Mucosa of stomach (tissue), 1 donor: ENCODE measurements around the gene TRNP1.

Experiments
- H3K27me3 ChIP-seq: one replicate; pipeline ENCODE4 v1.7.0; 2013; ENCODE audit warnings: mild to moderate bottlenecking, low read length; ENCODE audit not compliant: control insufficient read depth, insufficient read depth
- H3K36me3 ChIP-seq: one replicate; pipeline ENCODE4 v1.7.0; 2013; ENCODE audit warnings: low read length; ENCODE audit not compliant: control insufficient read depth, insufficient read depth
- H3K4me1 ChIP-seq: one replicate; pipeline ENCODE4 v1.7.0; 2013; ENCODE audit warnings: mild to moderate bottlenecking, low read length; ENCODE audit not compliant: control insufficient read depth, insufficient read depth
- H3K4me3 ChIP-seq: one replicate; pipeline ENCODE4 v1.7.0; 2013; ENCODE audit warnings: low read length
- H3K9ac ChIP-seq: one replicate; pipeline ENCODE4 v1.7.0; 2013; ENCODE audit warnings: mild to moderate bottlenecking, low read length, moderate library complexity
- H3K9me3 ChIP-seq: one replicate; pipeline ENCODE4 v1.7.0; 2013; ENCODE audit warnings: mild to moderate bottlenecking, low read length, moderate library complexity; ENCODE audit not compliant: control insufficient read depth
- donor health status: Pancreatic carcinoma.

The TRNP1 gene

DNA sequence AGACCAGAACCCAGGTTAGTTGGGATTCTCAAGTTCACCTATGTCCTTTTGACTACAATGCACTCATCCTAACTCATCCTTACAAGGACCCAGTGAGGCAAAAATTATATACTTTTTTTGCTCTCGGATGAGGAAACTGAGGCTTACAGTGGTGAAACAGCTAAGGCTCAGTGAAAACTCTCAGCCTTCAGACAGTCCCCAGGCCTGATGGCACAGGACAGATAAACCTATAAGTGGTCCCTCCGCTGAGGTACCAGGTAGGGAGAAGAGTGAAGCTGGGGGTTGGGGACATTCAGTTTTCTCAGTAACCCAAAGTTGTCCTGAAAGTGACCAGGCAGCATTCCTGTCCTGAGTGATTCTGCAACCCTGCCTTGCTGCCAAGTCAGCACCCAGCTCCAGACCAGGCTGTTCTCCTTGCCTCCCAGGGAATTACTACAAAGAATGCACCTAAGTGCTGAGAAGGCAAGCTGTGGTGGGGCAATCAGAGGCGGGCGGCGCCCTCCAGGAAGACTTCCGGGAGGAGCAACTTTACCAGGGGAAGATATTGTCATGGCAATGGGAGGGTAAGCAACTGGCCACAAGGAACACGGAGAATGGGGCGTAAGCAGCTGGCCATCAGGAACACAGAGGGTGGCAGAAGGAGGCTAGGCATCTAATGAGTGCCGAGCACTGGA lies 14.6 kb downstream of the TRNP1 start:
- H3K9me3 ChIP-seq: no peaks in the 10 kb centered on the region
- H3K9ac ChIP-seq: no peak overlapping the region
- no peaks in the 10 kb centered on the region for H3K27me3 ChIP-seq
- H3K36me3 ChIP-seq: no peaks in the 10 kb centered on the region
- no peak overlapping the region for H3K4me3 ChIP-seq
- H3K4me1 ChIP-seq: peaks cover 69% of the 10 kb centered on the region

DNA sequence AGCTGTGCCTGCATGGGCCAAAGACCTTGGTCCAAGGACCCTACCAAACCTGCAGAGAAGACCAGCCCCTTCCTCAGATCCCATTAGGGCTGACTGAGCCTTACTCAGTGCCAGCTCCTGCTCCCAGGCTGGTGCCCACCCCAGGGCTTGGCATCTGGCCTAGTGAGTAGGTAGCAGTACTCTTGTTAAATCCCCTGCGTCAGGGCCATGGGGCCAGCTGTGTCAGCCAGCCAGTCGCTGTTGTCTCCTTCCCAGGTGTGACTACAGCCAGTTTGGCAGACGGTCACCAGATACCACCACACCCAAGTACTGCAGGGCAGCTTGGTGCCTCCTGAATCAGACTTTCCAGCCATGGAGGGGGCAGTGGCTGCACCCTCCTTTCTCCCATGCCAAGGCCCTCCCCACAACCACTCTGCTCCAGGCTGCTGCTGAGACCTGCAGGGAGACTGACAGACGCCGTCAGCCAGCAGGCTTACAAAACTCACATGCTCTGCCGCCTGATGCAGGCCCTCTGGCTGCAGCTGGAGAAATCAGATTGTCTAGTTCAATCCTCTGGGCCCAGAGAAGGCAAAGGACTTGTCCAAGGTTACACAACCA lies 16.2 kb downstream of the TRNP1 start:
- peak overlapping the region; percentile 6 for H3K4me3 ChIP-seq
- no peaks in the 10 kb centered on the region for H3K27me3 ChIP-seq
- peak overlapping the region; percentile 48 for H3K9ac ChIP-seq
- H3K36me3 ChIP-seq: no peaks in the 10 kb centered on the region
- H3K4me1 ChIP-seq: peaks cover 57% of the 10 kb centered on the region
- H3K9me3 ChIP-seq: no peaks in the 10 kb centered on the region

DNA sequence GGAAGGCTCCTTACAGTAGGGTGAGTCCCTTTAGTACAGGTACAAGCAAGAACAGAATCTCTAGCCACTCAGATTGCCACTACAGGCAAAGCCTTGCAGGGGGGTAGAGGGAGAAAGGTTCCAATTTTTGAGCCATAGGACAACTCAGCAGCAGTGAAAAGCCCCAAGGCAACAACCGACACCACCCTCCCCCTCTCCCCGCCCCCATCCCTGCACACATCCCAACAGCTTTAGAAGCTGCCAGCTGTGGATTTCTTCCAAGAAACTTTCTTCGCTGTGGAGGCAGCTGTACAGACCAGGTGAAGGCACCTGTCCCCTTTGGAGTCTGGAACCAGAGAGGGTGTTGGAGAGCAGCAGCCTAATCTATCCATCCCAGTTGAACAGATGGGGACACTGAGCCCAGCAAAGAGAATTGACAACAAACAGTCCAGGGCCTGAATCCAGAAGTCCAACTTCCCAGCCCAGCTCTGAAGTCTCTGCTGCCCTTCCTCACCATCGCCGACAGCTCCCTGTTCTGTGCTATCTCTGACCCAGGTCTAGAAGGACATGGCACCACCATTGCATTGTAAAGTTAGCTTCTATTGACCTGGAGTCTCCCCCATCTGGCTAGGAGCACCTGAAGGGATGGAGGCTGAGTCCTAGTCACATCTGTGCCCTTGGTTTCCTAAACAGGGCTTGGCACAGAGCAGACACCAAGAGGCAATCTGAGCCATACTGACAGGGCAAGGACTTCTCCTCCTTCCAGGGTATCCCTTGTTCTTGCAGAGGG lies 16.9 kb downstream of the TRNP1 start:
- Histone ChIP-seq H3K4me1 (peaks cover 50% of the 10 kb centered on the region), H3K9me3 (no peaks in the 10 kb centered on the region), H3K9ac (peak overlapping the region; percentile 27), H3K27me3 (no peaks in the 10 kb centered on the region), H3K4me3 (no peak overlapping the region), H3K36me3 (no peaks in the 10 kb centered on the region)

DNA sequence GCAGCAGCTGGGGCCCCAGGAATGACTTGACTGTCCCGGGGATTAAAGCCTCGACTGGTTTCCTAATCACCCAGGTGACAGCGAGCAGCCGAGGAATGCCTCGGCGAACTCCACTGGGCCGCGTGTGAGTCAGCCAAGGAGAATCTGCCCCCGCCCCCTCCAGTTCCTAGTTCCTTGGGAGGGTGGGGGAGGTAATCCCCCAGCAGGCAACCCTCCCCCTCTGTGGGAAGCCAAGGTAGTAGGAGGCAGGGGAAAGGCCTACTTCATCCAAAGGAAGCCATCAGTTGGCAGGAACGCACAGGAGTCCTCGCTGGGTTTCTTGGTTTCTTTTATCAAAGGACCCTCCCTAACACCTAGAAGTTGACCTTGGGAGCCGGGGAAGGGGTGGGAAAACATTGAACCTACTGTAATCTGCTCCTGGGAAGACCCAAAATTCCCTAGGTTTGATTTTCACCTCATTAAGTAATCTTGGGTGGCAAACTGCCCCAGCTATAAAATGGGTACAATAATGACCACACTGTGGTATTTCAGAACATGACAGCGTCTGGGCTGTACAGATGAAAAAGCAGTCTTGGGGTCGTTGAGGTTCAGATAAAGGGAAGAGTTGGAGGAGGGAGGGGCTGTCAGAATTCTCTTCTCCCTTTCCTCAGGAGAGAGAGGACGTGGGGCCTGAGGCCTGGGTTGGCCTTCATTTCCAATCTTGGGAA lies 17.7 kb downstream of the TRNP1 start:
- Histone ChIP-seq H3K9ac (no peak overlapping the region), H3K9me3 (no peaks in the 10 kb centered on the region), H3K36me3 (no peaks in the 10 kb centered on the region), H3K4me3 (no peak overlapping the region), H3K27me3 (no peaks in the 10 kb centered on the region), H3K4me1 (peaks cover 46% of the 10 kb centered on the region)

DNA sequence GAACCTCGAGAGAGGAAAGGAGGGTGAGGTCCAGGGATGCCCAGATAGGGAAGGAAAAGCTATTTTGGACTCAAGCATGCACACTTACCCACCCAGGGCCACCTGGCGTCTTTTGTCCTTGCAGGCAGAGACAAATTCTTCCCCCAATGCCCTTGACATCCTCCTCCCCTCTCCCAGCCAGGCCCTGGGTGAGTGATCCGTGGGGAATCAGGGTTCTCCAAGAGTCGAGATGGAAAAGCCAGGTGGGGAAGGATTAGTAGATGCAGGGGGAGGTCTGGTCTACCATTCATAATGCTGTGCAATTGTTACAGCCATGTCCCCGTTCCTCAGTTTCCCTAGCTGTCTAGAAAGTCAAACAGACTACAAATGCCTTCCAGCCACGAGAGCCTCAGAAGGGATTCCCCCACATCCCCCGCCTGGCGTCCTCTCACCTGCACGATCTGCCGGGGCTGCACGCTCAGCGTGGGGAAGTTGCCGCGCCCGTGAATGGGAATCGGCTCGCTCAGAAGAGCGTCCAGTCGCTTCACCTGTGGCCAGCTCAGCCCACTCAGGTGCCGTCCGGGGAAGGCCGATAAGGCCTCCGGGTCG lies 18.6 kb downstream of the TRNP1 start:
- Histone ChIP-seq H3K9ac (no peak overlapping the region), H3K4me3 (no peak overlapping the region), H3K36me3 (no peaks in the 10 kb centered on the region), H3K9me3 (no peaks in the 10 kb centered on the region), H3K27me3 (no peaks in the 10 kb centered on the region), H3K4me1 (peaks cover 46% of the 10 kb centered on the region)

DNA sequence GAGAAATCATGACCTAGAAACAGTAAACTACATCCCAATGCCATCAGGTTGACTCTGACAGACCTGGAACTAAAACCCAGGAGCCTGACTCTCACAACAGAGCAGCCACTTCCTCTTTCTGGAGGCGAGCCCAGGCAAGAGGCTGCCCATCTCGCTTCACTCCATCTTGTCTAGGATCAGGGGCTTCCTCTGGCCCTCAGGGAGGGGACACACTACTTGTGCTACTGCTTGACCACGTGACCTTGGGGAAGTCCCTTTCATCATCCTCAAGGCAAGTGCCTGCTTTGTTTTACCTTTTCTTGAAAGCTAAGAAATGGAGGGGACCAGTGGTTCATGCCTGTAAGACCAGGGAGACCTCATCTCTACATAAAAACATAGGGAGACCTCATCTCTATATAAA lies 21.8 kb downstream of the TRNP1 start:
- H3K4me1 ChIP-seq: peaks cover 31% of the 10 kb centered on the region
- H3K9ac ChIP-seq: no peak overlapping the region
- no peak overlapping the region for H3K4me3 ChIP-seq
- no peaks in the 10 kb centered on the region for H3K36me3 ChIP-seq
- H3K9me3 ChIP-seq: no peaks in the 10 kb centered on the region
- no peaks in the 10 kb centered on the region for H3K27me3 ChIP-seq

DNA sequence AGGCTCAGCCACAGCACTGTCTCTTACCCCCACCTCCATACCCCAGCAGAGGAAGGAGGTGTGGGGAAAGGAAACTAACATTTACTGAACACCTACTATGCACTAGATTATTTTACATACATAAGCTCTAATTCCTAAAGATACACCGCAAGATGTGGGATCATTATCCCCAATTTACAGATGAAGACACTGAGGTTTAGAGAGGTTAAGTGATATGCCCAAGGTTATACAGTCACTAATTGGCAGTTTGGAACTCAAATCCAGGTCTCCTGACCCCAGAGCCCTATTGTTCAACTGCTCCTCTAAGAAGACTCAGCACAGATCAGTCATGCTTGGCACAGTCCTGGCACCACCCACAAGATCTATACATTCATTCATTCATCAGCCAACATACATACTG lies 22.9 kb downstream of the TRNP1 start:
- no peak overlapping the region for H3K4me3 ChIP-seq
- no peak overlapping the region for H3K9ac ChIP-seq
- H3K4me1 ChIP-seq: peaks cover 22% of the 10 kb centered on the region
- no peaks in the 10 kb centered on the region for H3K9me3 ChIP-seq
- no peaks in the 10 kb centered on the region for H3K36me3 ChIP-seq
- no peaks in the 10 kb centered on the region for H3K27me3 ChIP-seq

DNA sequence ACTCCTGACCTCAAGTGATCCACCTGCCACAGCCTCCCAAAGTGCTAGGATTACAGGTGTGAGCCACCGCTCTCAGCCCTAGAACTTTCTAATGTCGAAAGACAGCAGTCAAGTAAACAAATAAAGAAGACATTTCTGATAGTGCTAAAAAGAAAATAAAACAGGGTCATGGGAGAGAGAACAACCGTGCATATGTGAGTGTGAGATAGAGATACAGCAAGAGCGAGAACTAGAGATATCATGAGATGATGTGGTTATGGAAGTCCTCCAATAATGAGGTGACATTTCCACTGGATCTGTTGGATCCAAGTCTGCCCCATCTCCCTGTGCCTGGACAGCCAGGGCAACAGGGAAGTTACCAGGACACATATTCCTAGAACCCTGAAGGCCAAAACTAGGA lies 23.7 kb downstream of the TRNP1 start:
- Histone ChIP-seq H3K4me1 (peaks cover 23% of the 10 kb centered on the region), H3K9me3 (no peaks in the 10 kb centered on the region), H3K36me3 (no peaks in the 10 kb centered on the region), H3K4me3 (no peak overlapping the region), H3K9ac (no peak overlapping the region), H3K27me3 (no peaks in the 10 kb centered on the region)

DNA sequence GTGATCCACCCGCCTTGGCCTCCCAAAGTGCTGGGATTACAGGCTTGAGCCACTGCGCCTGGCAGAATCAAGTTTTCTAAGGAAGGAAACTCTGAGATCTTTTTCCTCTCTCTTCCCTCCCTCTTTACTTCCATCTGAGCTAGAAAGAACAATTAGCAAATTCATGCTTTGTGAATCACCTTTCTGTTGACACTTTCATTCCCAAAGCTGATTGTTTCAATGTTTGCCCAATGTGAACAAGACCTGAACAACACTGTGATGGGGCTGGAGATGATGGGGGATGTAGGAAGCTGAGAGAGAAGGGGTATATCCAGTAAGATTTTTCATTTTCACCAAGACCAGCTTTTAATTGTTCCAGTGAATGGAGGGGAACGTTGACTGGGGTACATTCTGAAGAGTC lies 24.8 kb downstream of the TRNP1 start:
- Histone ChIP-seq H3K36me3 (no peaks in the 10 kb centered on the region), H3K27me3 (no peaks in the 10 kb centered on the region), H3K9ac (no peak overlapping the region), H3K4me1 (peaks cover 18% of the 10 kb centered on the region), H3K9me3 (no peaks in the 10 kb centered on the region), H3K4me3 (no peak overlapping the region)

DNA sequence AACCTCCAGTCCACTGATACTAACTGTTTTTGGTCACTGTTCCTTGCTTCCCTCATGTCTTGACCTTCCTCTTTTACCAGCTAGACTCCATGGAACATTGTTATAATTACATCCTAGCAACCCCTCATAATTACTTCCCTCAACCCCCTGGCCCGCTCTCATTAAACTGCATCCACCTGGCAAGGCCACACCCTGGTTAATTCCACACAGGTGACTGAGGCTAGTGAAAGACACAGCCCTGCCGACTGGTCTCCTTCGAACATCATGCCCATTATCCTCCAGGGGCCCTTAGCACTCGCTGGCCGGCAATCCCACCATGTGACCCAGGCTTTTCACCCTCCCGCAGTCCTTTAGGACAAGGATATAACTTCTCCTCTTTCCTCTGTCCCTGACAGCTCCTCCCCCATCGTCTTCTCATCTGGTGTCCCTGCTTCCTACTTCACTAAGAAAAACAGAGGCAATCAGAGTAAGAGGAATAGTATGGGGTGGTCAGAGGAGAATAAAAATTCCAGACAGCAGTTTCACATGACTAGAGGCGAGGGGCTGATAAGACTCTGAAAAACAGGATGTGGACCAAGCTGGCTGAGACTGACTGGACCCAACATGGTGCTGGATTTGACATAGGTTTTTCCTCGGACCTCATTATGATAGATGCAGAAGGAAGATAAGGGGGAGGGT lies 28.0 kb downstream of the TRNP1 start:
- Histone ChIP-seq H3K36me3 (no peaks in the 10 kb centered on the region), H3K27me3 (no peaks in the 10 kb centered on the region), H3K9ac (no peak overlapping the region), H3K4me1 (peaks cover 18% of the 10 kb centered on the region), H3K9me3 (no peaks in the 10 kb centered on the region), H3K4me3 (no peak overlapping the region)

DNA sequence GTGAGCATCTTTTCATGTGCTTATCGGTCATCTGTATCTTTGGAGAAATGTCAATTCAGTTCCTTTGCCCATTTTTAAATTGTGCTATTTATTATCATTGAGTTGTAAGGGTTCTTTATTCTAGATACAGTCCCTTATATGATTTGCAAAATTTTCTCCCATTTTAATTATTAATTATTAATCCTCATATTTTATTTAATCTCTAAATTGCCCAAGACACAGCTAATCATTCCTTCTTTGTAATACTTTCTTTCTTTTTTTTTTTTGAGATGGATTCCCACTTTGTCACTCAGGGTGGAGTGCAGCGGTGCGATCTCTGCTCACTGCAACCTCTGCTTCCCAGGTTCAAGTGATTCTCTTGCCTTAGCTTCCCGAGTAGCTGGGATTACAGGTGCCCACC lies 32.2 kb downstream of the TRNP1 start:
- H3K9me3 ChIP-seq: no peaks in the 10 kb centered on the region
- no peak overlapping the region for H3K9ac ChIP-seq
- peaks cover 19% of the 10 kb centered on the region for H3K4me1 ChIP-seq
- H3K27me3 ChIP-seq: no peaks in the 10 kb centered on the region
- no peaks in the 10 kb centered on the region for H3K36me3 ChIP-seq
- no peak overlapping the region for H3K4me3 ChIP-seq
